ENCODE data around the gene PTPN23. TPM values are rescaled to one million over a fixed set of nuclear protein-coding genes. Genes with fewer than 3 reads are reported as not detected.

The PTPN23 gene
- total RNA-seq, 1 donor from 2014 or later = 71.4 TPM

- Mint-ChIP-seq H3K9me3 (ENCODE audit: low read depth) (no peaks in the 10 kb centered on the region), H3K27me3 (no peaks in the 10 kb centered on the region), H3K27ac (peak overlapping the region; percentile 44), H3K4me3 (ENCODE audit: low read depth) (no peak overlapping the region), H3K36me3 (ENCODE audit: insufficient read depth) (peaks cover 8% of the 10 kb centered on the region), H3K4me1 (ENCODE audit: low read depth) (peaks cover 35% of the 10 kb centered on the region)
- no peak for DNase-seq (ENCODE audit: low spot score, unreplicated experiment)
- TF ChIP-seq, protein P1, sequence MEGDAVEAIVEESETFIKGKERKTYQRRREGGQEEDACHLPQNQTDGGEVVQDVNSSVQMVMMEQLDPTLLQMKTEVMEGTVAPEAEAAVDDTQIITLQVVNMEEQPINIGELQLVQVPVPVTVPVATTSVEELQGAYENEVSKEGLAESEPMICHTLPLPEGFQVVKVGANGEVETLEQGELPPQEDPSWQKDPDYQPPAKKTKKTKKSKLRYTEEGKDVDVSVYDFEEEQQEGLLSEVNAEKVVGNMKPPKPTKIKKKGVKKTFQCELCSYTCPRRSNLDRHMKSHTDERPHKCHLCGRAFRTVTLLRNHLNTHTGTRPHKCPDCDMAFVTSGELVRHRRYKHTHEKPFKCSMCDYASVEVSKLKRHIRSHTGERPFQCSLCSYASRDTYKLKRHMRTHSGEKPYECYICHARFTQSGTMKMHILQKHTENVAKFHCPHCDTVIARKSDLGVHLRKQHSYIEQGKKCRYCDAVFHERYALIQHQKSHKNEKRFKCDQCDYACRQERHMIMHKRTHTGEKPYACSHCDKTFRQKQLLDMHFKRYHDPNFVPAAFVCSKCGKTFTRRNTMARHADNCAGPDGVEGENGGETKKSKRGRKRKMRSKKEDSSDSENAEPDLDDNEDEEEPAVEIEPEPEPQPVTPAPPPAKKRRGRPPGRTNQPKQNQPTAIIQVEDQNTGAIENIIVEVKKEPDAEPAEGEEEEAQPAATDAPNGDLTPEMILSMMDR (IDR thresholded peaks at IDR 0.05; ENCODE audit: unreplicated experiment) = no peak
Observed at GRCh38 chr3:47385796-47386195, 5.0 kb downstream of the PTPN23 start.

DNA sequence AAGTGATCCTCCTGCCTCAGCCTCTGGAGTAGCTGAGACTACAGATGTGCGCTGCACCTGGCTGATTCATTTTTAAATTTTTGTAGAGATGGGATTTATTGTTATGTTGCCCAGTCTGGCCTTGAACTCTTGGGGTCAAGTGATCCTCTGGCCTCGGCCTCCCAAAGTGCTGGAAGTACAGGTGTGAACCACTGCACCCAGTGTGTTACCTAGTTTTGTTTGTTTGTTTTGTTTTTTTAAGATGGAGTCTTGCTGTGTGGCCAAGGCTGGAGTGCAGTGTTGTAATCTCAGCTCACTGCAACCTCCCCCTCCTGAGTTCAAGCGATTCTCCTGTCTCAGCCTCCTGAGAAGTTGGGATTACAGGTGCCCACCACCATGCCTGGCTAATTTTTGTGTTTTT, 12.1 kb downstream of the PTPN23 start:
- Mint-ChIP-seq H3K36me3 (ENCODE audit: insufficient read depth) (peaks cover 7% of the 10 kb centered on the region), H3K4me3 (ENCODE audit: low read depth) (no peak overlapping the region)

GRCh38 chr3:47394140-47394870, 13.5 kb downstream of the PTPN23 start:
- Mint-ChIP-seq H3K27me3 (no peaks in the 10 kb centered on the region), H3K9me3 (ENCODE audit: low read depth) (no peaks in the 10 kb centered on the region), H3K4me1 (ENCODE audit: low read depth) (peaks cover 28% of the 10 kb centered on the region), H3K4me3 (ENCODE audit: low read depth) (peak overlapping the region; percentile 35), H3K27ac (peak overlapping the region; percentile 95), H3K36me3 (ENCODE audit: insufficient read depth) (peaks cover 7% of the 10 kb centered on the region)
- TF ChIP-seq, protein P1 (IDR thresholded peaks at IDR 0.05; ENCODE audit: unreplicated experiment) = peak; percentile 21
- no peak for DNase-seq (ENCODE audit: low spot score, unreplicated experiment)

More for the DNA sequence above, 12.1 kb downstream of the PTPN23 start:
- Mint-ChIP-seq H3K9me3 (ENCODE audit: low read depth) (no peaks in the 10 kb centered on the region), H3K27ac (peak overlapping the region; percentile 45), H3K27me3 (no peaks in the 10 kb centered on the region), H3K4me1 (ENCODE audit: low read depth) (peaks cover 26% of the 10 kb centered on the region)
- TF ChIP-seq, protein P1 (IDR thresholded peaks at IDR 0.05; ENCODE audit: unreplicated experiment) = no peak
- no peak for DNase-seq (ENCODE audit: low spot score, unreplicated experiment)

GRCh38 chr3:47394881-47395280, 14.1 kb downstream of the PTPN23 start:
- H3K4me3 Mint-ChIP-seq (ENCODE audit: low read depth) = no peak overlapping the region
- peak overlapping the region; percentile 95 for H3K27ac Mint-ChIP-seq
- no peaks in the 10 kb centered on the region for H3K9me3 Mint-ChIP-seq (ENCODE audit: low read depth)
- peaks cover 28% of the 10 kb centered on the region for H3K4me1 Mint-ChIP-seq (ENCODE audit: low read depth)
- no peaks in the 10 kb centered on the region for H3K27me3 Mint-ChIP-seq
- peaks cover 7% of the 10 kb centered on the region for H3K36me3 Mint-ChIP-seq (ENCODE audit: insufficient read depth)
- TF ChIP-seq, protein P1 (IDR thresholded peaks at IDR 0.05; ENCODE audit: unreplicated experiment) = no peak
- no peak for DNase-seq (ENCODE audit: low spot score, unreplicated experiment)

GRCh38 chr3:47398228-47398627, 17.4 kb downstream of the PTPN23 start:
- Mint-ChIP-seq H3K9me3 (ENCODE audit: low read depth) (no peaks in the 10 kb centered on the region), H3K36me3 (ENCODE audit: insufficient read depth) (peaks cover 7% of the 10 kb centered on the region), H3K27me3 (no peaks in the 10 kb centered on the region), H3K4me1 (ENCODE audit: low read depth) (peaks cover 27% of the 10 kb centered on the region), H3K27ac (no peak overlapping the region), H3K4me3 (ENCODE audit: low read depth) (no peak overlapping the region)
- DNase-seq (ENCODE audit: low spot score, unreplicated experiment) = no peak
- TF ChIP-seq, protein P1 (IDR thresholded peaks at IDR 0.05; ENCODE audit: unreplicated experiment) = no peak

Measured in progenitor cell of endocrine pancreas (in vitro differentiated cells).